ENCODE data around the gene ZNF414.

GRCh38 chr19:8561075-8561764 is 47.3 kb upstream of the ZNF414 start:
- TF ChIP-seq POLR2AphosphoS5 (IDR thresholded peaks at IDR 0.05; ENCODE audit: low read depth) (no peak), REST (IDR thresholded peaks at IDR 0.05; ENCODE audit: unreplicated experiment) (no peak), CTCF (conservative IDR thresholded peaks at IDR 0.05; ENCODE audit: low read depth in 2 of 2) (no peak), EZH2phosphoT487 (IDR thresholded peaks at IDR 0.05; ENCODE audit: unreplicated experiment) (no peak), EZH2 (IDR thresholded peaks at IDR 0.05; ENCODE audit: low read depth, unreplicated experiment) (no peak)
